Astrocyte (in vitro differentiated cells and primary cell): Measurements from ENCODE around the gene C6orf15. TPM values are rescaled to one million over a fixed set of nuclear protein-coding genes. Genes with fewer than 3 reads are reported as not detected.

Experiments used
- DNase-seq: peaks from one replicate; pipeline ENCODE4 v3.0.0-alpha.2; 2010; ENCODE audit warnings: low read depth
- FAIRE-seq: peaks from 2 replicates; lab custom pipeline; 2011; peaks lifted over from hg19 to GRCh38; lab: Jason Lieb, UNC
- H2AFZ ChIP-seq: 2 replicates; pipeline ENCODE4 v1.6.0; 2012; ENCODE audit warnings: low read depth, low read length, inconsistent platforms
- H3K27ac ChIP-seq: 2 replicates; pipeline ENCODE4 v1.5.1; 2011; ENCODE audit warnings: low read depth, low read length, inconsistent platforms
- H3K27me3 ChIP-seq: 2 replicates; pipeline ENCODE4 v1.6.0; 2011; ENCODE audit warnings: low read length, inconsistent platforms; ENCODE audit not compliant: insufficient read depth
- H3K36me3 ChIP-seq: 2 replicates; pipeline ENCODE4 v1.5.1; 2011; ENCODE audit warnings: low read length, inconsistent platforms; ENCODE audit not compliant: insufficient read depth
- H3K4me1 ChIP-seq: 2 replicates; pipeline ENCODE4 v1.5.1; 2011; ENCODE audit warnings: low read length, inconsistent platforms; ENCODE audit not compliant: insufficient read depth
- H3K4me2 ChIP-seq: 2 replicates; pipeline ENCODE4 v1.6.0; 2012; ENCODE audit warnings: low read length, inconsistent platforms
- H3K4me3 ChIP-seq: 2 replicates; pipeline ENCODE4 v1.5.1; 2011; ENCODE audit warnings: low read depth, mild to moderate bottlenecking, low read length, inconsistent platforms; ENCODE audit not compliant: insufficient read depth
- H3K79me2 ChIP-seq: 2 replicates; pipeline ENCODE4 v1.6.0; 2012; ENCODE audit warnings: mild to moderate bottlenecking, low read length, inconsistent platforms; ENCODE audit not compliant: insufficient read depth
- H3K9ac ChIP-seq: 2 replicates; pipeline ENCODE4 v1.6.0; 2012; ENCODE audit warnings: mild to moderate bottlenecking, low read length, inconsistent platforms
- H3K9me3 ChIP-seq: 2 replicates; pipeline ENCODE4 v1.5.1; 2012; ENCODE audit warnings: low read depth, mild to moderate bottlenecking, low read length, inconsistent platforms; ENCODE audit not compliant: insufficient read depth
- H4K20me1 ChIP-seq: 2 replicates; pipeline ENCODE4 v1.6.0; 2012; ENCODE audit warnings: low read length, inconsistent platforms; ENCODE audit not compliant: insufficient read depth
- H3K27ac Mint-ChIP-seq: one replicate; pipeline ENCODE4 v1.8.0; 2021; ENCODE audit warnings: mild to moderate bottlenecking, mixed read lengths; ENCODE audit not compliant: unreplicated experiment
- H3K27me3 Mint-ChIP-seq: one replicate; pipeline ENCODE4 v1.8.0; 2021; ENCODE audit warnings: low read depth, mixed read lengths; ENCODE audit not compliant: unreplicated experiment
- H3K36me3 Mint-ChIP-seq: one replicate; pipeline ENCODE4 v1.8.0; 2021; ENCODE audit warnings: low read depth, mixed read lengths; ENCODE audit not compliant: unreplicated experiment
- H3K4me1 Mint-ChIP-seq: one replicate; pipeline ENCODE4 v1.8.0; 2021; ENCODE audit warnings: low read depth, mixed read lengths; ENCODE audit not compliant: unreplicated experiment
- H3K4me3 Mint-ChIP-seq: one replicate; pipeline ENCODE4 v1.8.0; 2021; ENCODE audit warnings: mild to moderate bottlenecking, moderate library complexity, mixed read lengths; ENCODE audit not compliant: unreplicated experiment
- H3K9me3 Mint-ChIP-seq: one replicate; pipeline ENCODE4 v1.8.0; 2021; ENCODE audit warnings: mild to moderate bottlenecking, mixed read lengths; ENCODE audit not compliant: unreplicated experiment
- CTCF ChIP-seq: IDR thresholded peaks from 2 replicates; pipeline ENCODE4 v1.5.1; 2011; ENCODE audit warnings: low read depth, mild to moderate bottlenecking, inconsistent platforms, low read length, moderate library complexity; ENCODE audit not compliant: insufficient read depth
- EZH2 ChIP-seq: IDR thresholded peaks from 2 replicates; pipeline ENCODE4 v1.6.1; 2012; ENCODE audit warnings: mild to moderate bottlenecking, low read length, inconsistent platforms; ENCODE audit not compliant: insufficient read depth
- total RNA-seq: library from RNA; stranded (reverse); gene quantifications from 2 replicates; pipeline ENCODE4 v1.2.1, GENCODE V29; 2021

The C6orf15 gene
- total RNA-seq, 1 donor from 2014 or later = 6.4 TPM

GRCh38 chr6:31065556-31065955 lies 46.8 kb downstream of the C6orf15 start:
- peaks cover 9% of the 10 kb centered on the region for H3K27me3 Mint-ChIP-seq
- FAIRE-seq = no peak
- no peaks in the 10 kb centered on the region for H3K9me3 ChIP-seq
- DNase-seq = no peak
- no peaks in the 10 kb centered on the region for H3K36me3 ChIP-seq
- H2AFZ ChIP-seq = no peak overlapping the region
- no peaks in the 10 kb centered on the region for H4K20me1 ChIP-seq
- peaks cover 4% of the 10 kb centered on the region for H3K27me3 ChIP-seq
- H3K9ac ChIP-seq = no peak overlapping the region
- H3K9me3 Mint-ChIP-seq = peaks cover 4% of the 10 kb centered on the region
- no peaks in the 10 kb centered on the region for H3K79me2 ChIP-seq
- no peak overlapping the region for H3K4me2 ChIP-seq
- H3K4me3 ChIP-seq = no peak overlapping the region
- no peak overlapping the region for H3K27ac Mint-ChIP-seq
- peaks cover 5% of the 10 kb centered on the region for H3K4me1 Mint-ChIP-seq
- H3K36me3 Mint-ChIP-seq = no peaks in the 10 kb centered on the region
- peaks cover 2% of the 10 kb centered on the region for H3K4me1 ChIP-seq
- H3K27ac ChIP-seq = no peak overlapping the region
- no peak overlapping the region for H3K4me3 Mint-ChIP-seq
- TF ChIP-seq EZH2 = no peak
- no peak for TF ChIP-seq CTCF

- Histone ChIP-seq H3K9me3 (no peaks in the 10 kb centered on the region), H3K36me3 (no peaks in the 10 kb centered on the region), H3K4me2 (no peak overlapping the region), H3K27ac (no peak overlapping the region), H3K9ac (no peak overlapping the region), H3K27me3 (peaks cover 4% of the 10 kb centered on the region), H3K4me3 (no peak overlapping the region), H4K20me1 (no peaks in the 10 kb centered on the region), H3K4me1 (no peaks in the 10 kb centered on the region), H3K79me2 (no peaks in the 10 kb centered on the region), H2AFZ (no peak overlapping the region)
- DNase-seq (no peak), FAIRE-seq (no peak)
- Mint-ChIP-seq H3K27me3 (peaks cover 9% of the 10 kb centered on the region), H3K27ac (no peak overlapping the region), H3K36me3 (no peaks in the 10 kb centered on the region), H3K9me3 (peaks cover 4% of the 10 kb centered on the region), H3K4me1 (peaks cover 4% of the 10 kb centered on the region), H3K4me3 (no peak overlapping the region)
- TF ChIP-seq CTCF (no peak), EZH2 (no peak)
Measured at GRCh38 chr6:31063906-31064435, 48.4 kb downstream of the C6orf15 start.

Other genes with a start within 250 kb of the C6orf15 start
- 144 and 156 TPM in 2 replicates for gene DDR1, start 228.1 kb downstream of the C6orf15 start, total RNA-seq
- gene GTF2H4, start 204.4 kb downstream of the C6orf15 start, total RNA-seq = 34.3 and 41.3 TPM in 2 replicates
- gene VARS2, start 198.3 kb downstream of the C6orf15 start, total RNA-seq = 19.8 and 21.6 TPM in 2 replicates
- gene SFTA2, start 180.4 kb downstream of the C6orf15 start, total RNA-seq = not detected in 2 replicates
- not detected in 2 replicates for gene MUCL3, start 171.6 kb downstream of the C6orf15 start, total RNA-seq
- gene MUC21, start 128.9 kb downstream of the C6orf15 start, total RNA-seq = not detected in 2 replicates
- 0.05 TPM in 1 of 2 replicates, not detected in the other for gene MUC22, start 102.1 kb downstream of the C6orf15 start, total RNA-seq
- gene PSORS1C1, start 2.2 kb upstream of the C6orf15 start, total RNA-seq = 8.8 and 9.2 TPM in 2 replicates
- gene CDSN, start 7.9 kb upstream of the C6orf15 start, total RNA-seq = 0.22 and 0.27 TPM in 2 replicates
- gene PSORS1C2, start 26.5 kb upstream of the C6orf15 start, total RNA-seq = not detected in 2 replicates
- gene CCHCR1, start 45.2 kb upstream of the C6orf15 start, total RNA-seq = 10.2 and 11.5 TPM in 2 replicates
- gene TCF19, start 46.0 kb upstream of the C6orf15 start, total RNA-seq = 1.5 and 2.5 TPM in 2 replicates
- 5.4 and 6.3 TPM in 2 replicates for gene POU5F1, start 58.1 kb upstream of the C6orf15 start, total RNA-seq
- gene HLA-C, start 159.5 kb upstream of the C6orf15 start, total RNA-seq = 587 and 786 TPM in 2 replicates
- 1,493 and 2,082 TPM in 2 replicates for gene HLA-B, start 244.6 kb upstream of the C6orf15 start, total RNA-seq